NCI-H2029 (cell line): ENCODE data around the gene CYTH1.

Source experiments
- DNase-seq: peaks from one replicate; lab custom pipeline; 2025; lab: John Stamatoyannopoulos, UW

Gene CYTH1, protein sequence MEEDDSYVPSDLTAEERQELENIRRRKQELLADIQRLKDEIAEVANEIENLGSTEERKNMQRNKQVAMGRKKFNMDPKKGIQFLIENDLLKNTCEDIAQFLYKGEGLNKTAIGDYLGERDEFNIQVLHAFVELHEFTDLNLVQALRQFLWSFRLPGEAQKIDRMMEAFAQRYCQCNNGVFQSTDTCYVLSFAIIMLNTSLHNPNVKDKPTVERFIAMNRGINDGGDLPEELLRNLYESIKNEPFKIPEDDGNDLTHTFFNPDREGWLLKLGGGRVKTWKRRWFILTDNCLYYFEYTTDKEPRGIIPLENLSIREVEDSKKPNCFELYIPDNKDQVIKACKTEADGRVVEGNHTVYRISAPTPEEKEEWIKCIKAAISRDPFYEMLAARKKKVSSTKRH

GRCh38 chr17:78781893-78782304 is at the start of gene CYTH1:
Gene CYTH1, minus strand, starts transcription at chr17:78782273. Its CDS starts 50 bp downstream, at chr17:78782223.
- no peak for DNase-seq

- no peak for DNase-seq
These were observed 47.4 kb upstream of the CYTH1 start for GRCh38 chr17:78829477-78829876.

GRCh38 chr17:78828470-78829185 is 46.6 kb upstream of the CYTH1 start:
- DNase-seq: no peak

DNA sequence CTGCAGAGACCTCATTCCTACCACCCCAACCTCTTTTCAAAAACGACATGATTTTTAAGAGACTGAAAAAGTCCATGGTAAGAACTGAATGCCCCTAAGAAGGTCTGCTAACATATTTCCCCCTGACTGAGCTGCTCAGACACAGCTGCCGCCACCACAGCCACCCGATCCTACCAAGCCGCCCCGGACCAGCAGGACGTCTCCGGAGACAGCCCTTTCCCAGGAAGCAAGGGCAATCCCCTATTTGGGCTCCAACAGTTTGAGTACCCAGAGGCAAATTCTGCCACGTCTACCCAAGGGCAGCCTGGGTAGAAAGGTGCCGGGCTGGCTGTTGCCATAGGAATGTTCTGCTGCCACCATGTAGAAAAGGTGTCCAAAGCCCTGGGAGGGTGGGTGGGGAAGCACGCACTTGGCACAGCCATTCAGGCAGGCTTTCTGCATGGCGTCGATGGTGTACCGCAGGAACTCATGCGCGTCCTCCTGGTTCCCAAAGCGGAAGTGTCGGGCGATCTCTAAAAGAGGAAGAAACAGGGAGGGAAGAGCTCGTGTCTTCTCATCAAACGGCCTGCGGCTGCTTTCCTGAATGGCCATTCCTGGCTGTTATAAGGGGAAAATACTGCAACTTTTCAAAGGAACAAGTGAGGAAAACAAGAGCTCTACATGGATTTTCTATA is 44.9 kb upstream of the CYTH1 start:
- DNase-seq: no peak

GRCh38 chr17:78826421-78826820 is 44.3 kb upstream of the CYTH1 start:
- DNase-seq: no peak

GRCh38 chr17:78825696-78826095 is 43.6 kb upstream of the CYTH1 start:
- no peak for DNase-seq

- no peak for DNase-seq
These were observed 42.2 kb upstream of the CYTH1 start for GRCh38 chr17:78824240-78824639.

DNA sequence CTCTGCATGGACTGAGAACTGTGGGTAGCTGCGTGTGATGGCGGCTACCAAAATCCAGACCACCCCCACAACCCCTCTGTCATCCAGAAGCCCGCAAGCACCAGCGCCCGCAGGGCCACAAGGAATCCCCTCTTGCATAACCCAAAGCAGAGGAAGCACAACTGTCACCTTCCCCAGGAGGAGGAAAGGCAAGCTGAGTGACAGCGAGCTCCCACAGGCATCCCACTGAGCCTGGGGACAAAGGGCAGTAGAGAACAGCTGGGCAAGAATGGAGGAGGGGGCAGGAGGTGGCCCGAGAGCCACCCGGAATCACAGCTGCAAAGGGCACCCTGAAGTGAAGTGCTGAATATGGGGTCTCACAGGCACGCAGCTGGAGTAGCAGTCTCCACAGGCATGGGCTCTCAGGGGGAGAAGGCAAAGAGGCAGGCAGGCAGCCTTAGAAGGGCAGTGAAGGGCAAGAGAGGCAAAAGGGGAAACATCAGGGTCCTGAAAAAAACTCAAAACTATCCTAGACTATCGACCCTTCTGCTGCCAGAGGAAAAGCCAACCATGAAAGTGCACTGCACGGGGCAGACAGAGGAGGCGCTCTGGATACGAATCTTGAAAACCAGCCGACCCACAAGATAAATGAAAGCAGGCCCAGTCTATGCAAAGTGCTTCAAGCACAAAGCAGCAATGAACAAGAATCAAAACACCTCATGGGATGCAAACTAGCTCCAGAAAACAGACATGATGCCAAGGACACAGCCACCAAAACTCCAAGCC is 41.4 kb upstream of the CYTH1 start:
- no peak for DNase-seq

DNA sequence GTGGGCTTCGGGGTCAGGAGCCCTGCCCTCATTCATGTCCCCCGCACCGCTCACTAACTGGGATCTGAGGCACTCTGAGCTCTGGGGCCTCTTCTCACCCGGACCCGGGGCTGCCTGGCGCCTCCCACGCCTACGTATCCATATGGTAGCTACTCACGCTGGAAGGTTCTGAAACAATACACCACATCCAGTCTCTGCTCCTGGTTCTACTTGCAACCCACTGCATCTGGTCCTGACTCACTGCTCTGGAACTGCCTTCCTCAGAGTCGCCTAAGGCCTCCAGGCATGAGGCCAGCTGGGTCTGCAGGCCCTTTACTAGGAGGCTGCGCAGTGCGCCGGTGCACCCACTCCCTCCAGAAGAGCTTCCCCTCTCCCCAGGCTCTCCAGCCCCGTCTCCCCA is 40.5 kb upstream of the CYTH1 start:
- DNase-seq: no peak

DNA sequence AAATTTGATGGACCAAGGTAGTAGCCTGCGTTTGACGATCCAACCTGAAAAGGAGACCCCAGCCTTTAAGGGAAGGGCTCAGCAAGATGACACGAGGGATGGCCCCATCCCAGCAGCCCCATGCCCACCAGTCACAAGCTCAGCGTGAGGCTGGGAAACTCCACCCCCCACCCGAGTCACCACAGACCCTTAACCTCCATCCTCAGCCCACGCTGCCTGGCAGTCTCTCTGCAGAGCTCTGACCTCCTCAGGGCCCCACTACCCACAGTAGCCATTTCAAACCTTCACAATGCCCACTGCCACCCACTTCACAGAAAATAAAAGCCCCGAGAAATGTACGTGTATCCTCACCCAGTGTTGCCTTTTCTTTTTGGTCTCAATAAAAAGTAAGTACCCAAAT is 39.9 kb upstream of the CYTH1 start:
- no peak for DNase-seq

- no peak for DNase-seq
These were observed 38.8 kb upstream of the CYTH1 start for GRCh38 chr17:78820841-78821240.

- DNase-seq: no peak
These were observed 38.0 kb upstream of the CYTH1 start for GRCh38 chr17:78819806-78820792.

- DNase-seq: no peak
These were observed 37.3 kb upstream of the CYTH1 start for GRCh38 chr17:78819402-78819801.

DNA sequence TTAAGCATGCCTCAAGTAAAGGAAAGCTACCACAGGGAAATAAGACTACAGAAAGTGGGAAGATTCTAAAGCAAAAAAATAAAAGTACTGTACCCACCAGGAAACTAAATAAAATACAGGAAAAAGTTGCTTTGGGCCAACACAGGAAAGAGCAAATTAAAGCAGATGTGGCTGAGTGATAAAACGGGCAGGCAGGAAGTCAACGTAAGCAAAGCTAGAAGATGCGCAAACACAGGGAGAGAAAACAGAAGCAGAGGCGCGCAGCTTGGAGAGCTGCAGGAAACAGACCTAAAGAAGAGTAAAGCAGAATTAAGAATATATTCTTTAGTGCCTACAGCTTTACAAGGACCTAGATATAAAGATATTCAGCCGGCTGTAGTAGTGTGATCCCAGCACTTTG is 36.9 kb upstream of the CYTH1 start:
- DNase-seq: no peak

DNA sequence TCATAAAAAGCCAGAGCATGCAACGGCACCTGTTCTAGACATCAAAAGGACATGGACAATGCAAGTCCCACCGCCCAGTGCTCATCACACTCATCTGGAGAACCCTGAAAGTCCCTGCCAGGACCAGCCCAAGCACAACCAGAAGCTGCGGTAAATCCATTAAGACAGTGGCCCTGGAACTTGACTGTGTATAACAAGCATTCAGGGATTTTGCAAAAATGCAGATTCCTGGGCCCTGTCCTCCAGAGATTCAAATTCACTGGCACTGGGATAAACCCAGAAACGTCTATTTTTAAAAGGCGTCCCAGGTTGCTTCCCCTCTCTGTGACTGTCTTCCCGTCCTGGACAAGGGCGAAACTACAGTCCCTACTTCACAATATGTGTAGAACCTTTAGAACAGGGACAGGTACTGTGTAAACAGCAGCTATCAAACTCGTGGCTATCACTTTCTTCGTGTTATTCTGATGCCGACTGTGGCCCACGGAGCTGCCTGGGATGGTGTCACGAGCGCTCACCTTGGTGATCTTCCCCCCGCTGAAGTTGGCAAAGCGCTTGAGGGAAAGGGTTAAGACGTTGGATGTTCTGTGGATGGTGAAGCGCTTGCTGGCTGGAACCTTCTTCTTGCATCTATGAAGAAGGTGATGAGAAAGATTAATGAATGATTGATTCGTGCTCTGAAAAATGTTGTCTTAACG is 36.2 kb upstream of the CYTH1 start:
- DNase-seq: no peak

DNA sequence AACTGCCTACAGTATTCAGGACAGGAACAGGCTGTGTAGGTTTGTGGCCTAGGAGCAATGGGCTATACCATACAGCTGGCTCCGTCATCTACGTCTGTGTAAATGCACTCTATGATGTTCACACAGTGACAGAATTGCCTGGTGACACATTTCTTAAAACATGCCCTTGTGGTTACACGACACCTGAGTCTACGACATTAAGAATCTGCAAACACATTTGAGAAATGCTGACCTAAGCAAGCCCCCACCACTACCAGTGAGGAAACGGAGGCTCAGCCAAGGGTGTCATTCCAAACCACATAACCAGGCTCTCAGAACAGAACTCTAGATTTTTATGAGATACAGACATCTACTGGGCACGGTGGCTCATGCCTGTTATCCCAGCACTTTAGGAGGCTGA is 35.0 kb upstream of the CYTH1 start:
- no peak for DNase-seq

- no peak for DNase-seq
These were observed 33.6 kb upstream of the CYTH1 start for GRCh38 chr17:78815696-78816095.

GRCh38 chr17:78812855-78813254 is 30.8 kb upstream of the CYTH1 start:
- no peak for DNase-seq

- no peak for DNase-seq
These were observed 26.1 kb upstream of the CYTH1 start for GRCh38 chr17:78808163-78808562.

GRCh38 chr17:78806451-78806850 is 24.4 kb upstream of the CYTH1 start:
- no peak for DNase-seq
